Stimulated activated CD4-positive, alpha-beta T cell treated with anti-CD3 and anti-CD28 coated beads, TNF-alpha, amount 100 ng/mL, for 48 hours (primary cell): Measurements from ENCODE around the gene GMPR.

Experiments
- DNase-seq, 3 donors: peaks; one replicate each; pipeline ENCODE4 v3.0.0-alpha.2; 2020; ENCODE audit warnings: low read depth in 3 of 3

The GMPR gene

DNA sequence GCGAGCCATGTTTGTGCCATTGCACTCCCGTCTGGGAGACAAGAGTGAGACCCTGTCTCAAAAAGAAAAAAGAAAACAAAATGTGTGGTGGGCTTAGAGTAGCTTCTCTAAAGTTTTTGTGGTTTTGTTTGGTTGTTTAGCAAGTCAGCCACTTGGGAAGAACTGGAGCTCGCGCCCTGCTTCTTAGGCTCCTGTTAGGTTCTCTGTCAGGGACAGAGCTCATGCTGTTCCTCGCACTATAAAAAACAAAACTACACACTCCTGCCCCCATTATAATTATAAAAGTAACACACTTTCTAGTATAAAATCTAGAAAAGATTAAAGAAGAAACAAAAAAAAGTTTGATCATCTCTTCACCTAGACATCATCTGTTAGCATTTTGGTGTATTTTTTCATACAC, 33.0 kb downstream of the GMPR start:
- no peak for DNase-seq

- DNase-seq = no peak
Measured at GRCh38 chr6:16272201-16272600, 33.8 kb downstream of the GMPR start.

GRCh38 chr6:16273256-16273655, 34.9 kb downstream of the GMPR start:
- DNase-seq = no peak

DNA sequence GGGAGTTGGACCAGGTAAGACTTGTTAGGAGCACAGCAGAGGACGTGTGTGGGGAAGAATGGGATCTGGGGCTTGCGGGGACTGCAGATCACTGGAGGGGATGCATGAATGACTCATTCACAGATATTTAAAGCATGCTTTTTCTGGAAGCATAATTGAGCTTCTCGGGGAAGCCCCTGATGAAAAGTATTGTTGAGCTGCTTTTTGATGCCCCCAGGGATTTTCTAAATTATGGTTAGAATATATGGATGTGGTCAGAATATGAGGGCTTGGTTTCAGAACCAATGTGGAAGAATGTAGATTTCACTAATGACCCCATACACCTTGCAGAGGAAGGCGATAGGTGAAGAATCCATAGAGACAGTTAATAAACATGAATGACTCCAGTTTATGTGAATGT, 36.1 kb downstream of the GMPR start:
- DNase-seq = no peak

DNA sequence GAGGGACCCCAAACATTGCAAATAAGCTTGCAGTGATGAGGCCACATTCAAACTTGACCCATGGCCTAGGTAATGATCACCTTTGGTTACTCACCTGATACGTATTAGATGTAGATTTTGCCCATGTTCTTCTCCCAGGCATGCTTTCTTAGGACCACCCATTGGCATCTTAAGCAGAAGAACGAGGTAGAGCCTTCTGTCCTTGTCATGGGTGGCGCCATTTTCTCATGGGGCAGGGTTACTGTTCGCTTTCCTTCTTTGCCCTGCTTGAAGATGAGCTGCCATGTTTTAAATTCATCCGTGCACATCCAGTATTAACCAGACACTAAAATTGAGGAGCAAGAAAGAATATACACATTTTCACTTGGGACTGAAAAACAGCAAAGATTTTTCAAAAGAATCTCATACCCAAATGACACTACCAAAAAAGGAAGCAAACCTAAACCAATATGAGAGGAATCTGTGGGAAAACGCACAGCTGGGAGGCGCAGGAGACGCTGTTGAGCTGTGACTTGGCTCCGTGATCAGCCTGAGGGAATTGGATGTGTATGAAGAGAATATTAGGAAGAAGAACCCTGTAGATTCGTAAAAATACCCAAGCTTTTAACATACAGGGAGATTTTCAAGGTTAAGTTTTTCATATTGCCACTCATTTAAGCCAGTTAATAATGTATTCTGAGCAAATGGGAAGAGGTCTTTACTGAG, 36.6 kb downstream of the GMPR start:
- DNase-seq = no peak

GRCh38 chr6:16277101-16277981, 39.0 kb downstream of the GMPR start:
- DNase-seq = peak in 1 of 3 donors; percentile 8

GRCh38 chr6:16278048-16278724, 39.8 kb downstream of the GMPR start:
- DNase-seq = no peak

- DNase-seq = no peak
Measured at GRCh38 chr6:16278750-16279149, 40.4 kb downstream of the GMPR start.

- DNase-seq = no peak
Measured at GRCh38 chr6:16279243-16279642, 40.9 kb downstream of the GMPR start.

DNA sequence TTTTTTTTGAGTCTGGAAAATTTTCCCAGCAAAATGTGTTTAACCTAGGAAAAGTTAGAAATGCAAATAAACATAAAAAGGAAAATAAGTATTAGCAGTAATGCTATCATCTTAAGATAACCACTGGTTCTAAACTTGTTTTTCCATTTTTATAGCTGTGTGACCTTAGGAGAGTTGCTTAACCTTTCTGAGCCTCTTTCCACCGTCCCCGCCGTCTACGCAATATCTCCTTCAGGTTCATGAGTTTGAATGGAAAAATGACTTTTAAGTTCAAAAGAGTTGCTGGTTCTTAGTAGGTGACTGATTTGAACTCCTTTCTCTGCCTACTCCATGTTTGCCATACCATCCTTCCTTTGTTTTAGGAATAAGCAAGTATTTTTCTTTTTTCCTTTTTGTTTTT, 44.0 kb downstream of the GMPR start:
- DNase-seq = no peak

GRCh38 chr6:16284472-16284871, 46.1 kb downstream of the GMPR start:
- no peak for DNase-seq

GRCh38 chr6:16285467-16286150, 47.2 kb downstream of the GMPR start:
- no peak for DNase-seq

DNA sequence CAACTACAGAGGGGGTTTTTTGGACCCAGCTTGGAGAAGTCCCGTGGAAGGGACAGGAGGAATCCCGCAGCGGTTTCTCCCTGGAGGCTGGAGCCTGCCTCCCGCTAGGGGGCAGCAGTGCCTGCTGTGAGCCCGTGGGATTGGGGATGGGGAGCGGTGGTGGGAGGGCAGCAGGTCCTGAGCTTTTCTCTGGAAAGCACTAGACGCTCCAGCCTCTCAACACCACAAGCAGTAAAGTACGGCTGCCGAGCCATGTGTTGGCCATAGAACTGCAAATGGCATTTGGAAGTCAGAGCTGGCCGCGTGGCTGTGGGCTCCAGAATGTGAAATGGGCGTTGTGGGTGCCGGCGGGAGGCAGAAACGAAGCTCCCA, 47.8 kb downstream of the GMPR start:
- DNase-seq = peak in 1 of 3 donors; percentile 14

- DNase-seq = no peak
Measured at GRCh38 chr6:16288163-16288562, 49.8 kb downstream of the GMPR start.

DNA sequence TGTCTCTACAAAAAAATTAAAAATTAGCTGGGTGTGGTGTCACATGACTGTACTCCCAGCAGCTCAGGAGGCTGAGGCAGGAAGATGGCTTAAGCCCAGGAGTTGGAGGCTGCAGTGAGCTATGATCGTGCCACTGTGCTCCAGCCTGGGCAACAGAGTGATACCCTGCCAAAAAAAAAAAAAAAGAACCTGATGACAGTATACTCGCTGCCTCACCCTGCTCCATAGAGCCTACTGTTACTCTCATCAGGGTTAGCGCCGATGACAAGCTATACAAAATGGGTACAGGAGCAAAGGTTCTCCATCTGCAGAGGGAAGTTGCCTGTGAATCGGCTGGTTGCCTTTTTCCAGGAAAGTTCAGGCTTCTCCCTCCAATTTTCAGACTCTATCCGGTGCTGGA, 53.4 kb downstream of the GMPR start:
- no peak for DNase-seq

DNA sequence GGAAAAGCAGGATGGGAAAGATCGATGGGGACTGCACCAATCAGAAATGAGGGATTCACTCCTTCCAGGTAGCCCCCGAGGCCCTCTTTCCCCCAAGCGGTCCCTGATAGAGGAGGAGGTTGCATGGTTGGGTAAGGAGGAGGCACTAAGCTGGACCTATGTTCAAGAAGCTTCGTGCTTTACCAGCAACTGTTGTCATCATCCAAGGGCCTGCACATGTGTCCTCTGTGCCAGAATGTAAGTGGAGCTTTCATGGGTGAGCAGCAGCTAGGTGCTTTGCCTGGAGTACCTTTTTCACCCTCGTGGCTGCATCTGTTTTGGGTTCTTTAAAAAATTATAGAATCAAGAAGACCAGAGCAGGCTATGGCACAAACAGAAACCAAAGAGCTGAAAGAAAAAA, 54.0 kb downstream of the GMPR start:
- DNase-seq = no peak

- no peak for DNase-seq
Measured at GRCh38 chr6:16292942-16293341, 54.6 kb downstream of the GMPR start.

- DNase-seq = no peak
Measured at GRCh38 chr6:16294371-16294770, 56.0 kb downstream of the GMPR start.

GRCh38 chr6:16295060-16295459, 56.7 kb downstream of the GMPR start:
- DNase-seq = no peak

GRCh38 chr6:16295471-16295870, 57.1 kb downstream of the GMPR start:
- DNase-seq = no peak

- DNase-seq = no peak
Measured at GRCh38 chr6:16296061-16296670, 57.8 kb downstream of the GMPR start.

- no peak for DNase-seq
Measured at GRCh38 chr6:16299861-16300260, 61.5 kb downstream of the GMPR start.
